Bronchus fibroblast of lung (primary cell): Measurements from ENCODE around the gene DIRAS3. TPM values are rescaled to one million over a fixed set of nuclear protein-coding genes. Genes with fewer than 3 reads are reported as not detected.

Experiments
- total RNA-seq: library from RNA; depleted of rRNA; stranded (reverse); fragments of >200 nt; gene quantifications from 2 replicates; pipeline ENCODE4 v1.2.3, GENCODE V29; 2015

The DIRAS3 gene
- total RNA-seq: 3.0 and 3.2 TPM in 2 replicates

GRCh38 chr1:68049941-68050878 is at the start of gene DIRAS3:
TSS of gene DIRAS3 (minus strand) at chr1:68050627. CDS start at chr1:68047297, 3,330 bp downstream.

Other genes starting within 250 kb of the DIRAS3 start
- gene GNG12, start 217.2 kb downstream of the DIRAS3 start, total RNA-seq: 72.4 and 85.6 TPM in 2 replicates
- 36.5 and 38.9 TPM in 2 replicates for gene WLS, start 181.9 kb upstream of the DIRAS3 start, total RNA-seq